ENCODE results near the gene EPN1.
"Not testable (repeated sequence)": the region's sequence is repeated elsewhere in the genome, so short reads cannot be mapped to it uniquely, and the experiment has no call there.

The EPN1 gene

DNA sequence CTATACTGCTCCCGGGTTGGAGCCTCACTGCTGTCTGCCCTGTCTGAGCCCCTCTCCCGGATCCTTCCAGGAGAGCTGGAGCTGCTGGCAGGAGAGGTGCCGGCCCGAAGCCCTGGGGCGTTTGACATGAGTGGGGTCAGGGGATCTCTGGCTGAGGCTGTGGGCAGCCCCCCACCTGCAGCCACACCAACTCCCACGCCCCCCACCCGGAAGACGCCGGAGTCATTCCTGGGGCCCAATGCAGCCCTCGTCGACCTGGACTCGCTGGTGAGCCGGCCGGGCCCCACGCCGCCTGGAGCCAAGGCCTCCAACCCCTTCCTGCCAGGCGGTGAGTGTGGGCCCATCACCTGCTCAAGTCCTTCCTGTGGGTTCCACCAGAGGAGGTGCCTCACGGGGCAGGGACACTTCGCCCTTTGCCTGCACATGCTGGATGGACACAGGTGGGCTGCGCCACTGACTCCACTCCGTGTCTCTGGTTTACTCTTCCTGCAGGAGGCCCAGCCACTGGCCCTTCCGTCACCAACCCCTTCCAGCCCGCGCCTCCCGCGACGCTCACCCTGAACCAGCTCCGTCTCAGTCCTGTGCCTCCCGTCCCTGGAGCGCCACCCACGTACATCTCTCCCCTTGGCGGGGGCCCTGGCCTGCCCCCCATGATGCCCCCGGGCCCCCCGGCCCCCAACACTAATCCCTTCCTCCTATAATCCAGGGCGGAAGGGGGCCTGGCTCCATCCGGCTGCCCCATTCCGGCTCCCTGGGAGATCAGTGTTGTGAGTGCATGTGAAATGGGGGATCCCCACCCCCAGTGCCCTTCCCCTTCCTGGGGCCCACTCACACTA is 19.8 kb downstream of the EPN1 start:
- no peak for DNase-seq

DNA sequence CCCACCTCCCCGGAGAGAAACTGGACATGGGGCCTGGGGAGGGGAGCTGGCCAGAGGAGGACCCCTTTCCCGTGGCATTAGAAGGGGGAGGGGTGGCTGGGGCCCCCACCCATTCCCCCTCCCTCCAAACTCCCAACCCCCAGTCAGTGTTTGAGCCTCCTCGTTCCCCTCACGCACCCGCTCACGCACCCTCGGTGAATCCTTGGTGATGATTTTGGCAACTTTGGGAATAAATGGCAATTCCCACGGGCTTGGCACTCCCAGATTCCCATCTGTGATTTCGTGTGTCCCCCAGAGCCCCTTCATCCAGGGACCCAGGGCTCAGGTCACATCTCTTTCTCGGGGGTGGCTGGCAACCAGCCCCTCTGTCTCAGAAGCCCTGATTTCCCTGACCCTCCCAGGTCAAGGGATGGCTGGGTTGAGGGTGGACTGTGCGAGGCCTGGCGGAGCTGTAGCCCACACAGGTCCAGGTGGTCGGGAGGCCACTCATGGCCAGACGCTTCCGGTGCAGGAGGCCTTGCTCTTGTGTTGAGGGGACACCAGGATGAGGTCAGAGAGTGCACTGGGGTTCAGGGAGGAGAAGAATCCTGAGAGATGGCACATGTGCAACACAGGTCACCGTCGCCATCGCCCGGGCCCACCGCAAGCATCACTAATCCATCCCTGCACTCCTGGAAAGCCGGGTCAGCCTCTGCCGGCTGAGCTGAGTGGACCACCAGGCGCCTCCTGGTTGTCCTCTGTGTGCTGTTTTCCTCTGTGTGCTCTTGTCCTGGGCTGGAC is 20.7 kb downstream of the EPN1 start:
- no peak for DNase-seq

DNA sequence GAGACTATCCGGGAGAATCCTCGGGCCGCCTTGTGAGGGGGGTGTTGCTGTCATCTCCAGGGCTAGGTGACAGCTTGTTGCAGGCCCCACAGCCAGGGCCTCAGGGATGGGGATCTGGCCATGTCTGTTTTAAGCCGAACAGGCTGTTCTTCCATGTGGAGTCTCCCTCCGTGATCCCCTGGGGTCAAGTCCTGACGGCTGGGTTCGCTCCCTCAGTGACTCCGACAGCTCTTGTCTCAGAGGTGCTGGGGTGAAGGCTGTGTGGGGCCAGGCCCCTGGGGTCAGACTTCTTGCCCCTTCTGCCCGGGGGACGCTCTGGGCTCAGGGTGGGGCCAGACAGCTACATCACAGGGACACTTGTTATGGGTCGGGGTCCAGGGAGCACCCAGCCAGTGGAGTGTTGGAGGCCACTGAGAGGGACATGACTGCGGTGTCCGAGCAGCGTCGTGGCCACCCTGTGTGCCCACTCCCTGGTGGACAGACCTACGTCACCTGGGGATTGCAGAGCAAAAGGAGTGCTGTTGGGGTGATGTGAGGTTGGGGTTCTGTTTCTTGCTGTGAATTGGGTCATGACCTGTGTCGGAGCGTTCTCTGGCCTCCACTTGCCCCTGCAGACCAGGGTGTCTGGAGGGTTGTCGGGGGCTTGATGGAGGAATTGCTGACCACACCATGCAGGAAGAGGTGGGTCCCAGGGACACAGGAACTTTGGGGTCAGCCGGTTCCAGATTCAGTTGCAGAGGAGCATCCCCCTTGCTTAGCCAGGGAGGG is 21.5 kb downstream of the EPN1 start:
- no peak for DNase-seq

DNA sequence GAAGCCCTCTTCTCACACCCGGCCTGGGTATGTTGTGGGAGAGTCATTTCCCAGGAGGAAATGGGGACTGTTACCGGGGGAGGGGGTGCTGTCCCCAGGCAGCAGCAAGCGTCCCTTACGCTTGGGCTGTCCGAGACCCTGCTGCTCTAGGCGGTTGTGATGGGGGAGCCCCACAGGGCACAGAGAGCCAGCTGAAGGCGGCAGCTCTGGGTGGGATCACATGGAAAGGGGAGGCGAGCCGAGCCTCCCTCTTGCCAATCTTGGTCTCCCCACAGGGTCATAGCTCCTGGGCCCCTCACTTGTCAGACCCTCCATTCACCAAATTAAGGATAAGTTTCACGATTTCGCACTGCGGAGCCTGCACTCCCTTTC is 22.0 kb downstream of the EPN1 start:
- no peak for DNase-seq

DNA sequence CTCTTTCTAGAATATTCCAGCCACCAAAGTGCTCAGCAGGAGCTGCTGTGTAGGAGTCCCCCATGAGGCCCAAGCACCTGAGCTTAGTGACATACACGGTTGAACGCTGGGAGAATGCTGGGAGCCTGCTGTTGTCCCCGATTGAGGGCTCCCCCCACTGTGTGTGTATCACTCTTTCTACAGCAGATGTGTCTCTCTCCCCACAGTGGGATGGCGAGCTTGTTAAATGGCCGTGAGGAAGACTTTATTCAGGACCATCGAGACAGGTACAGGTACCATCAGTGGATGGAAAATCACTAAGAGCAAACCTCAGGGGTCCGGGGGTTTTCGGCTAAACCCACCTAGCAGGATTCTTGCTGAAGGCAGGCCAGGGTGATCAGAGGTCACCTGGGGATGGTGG is 22.7 kb downstream of the EPN1 start:
- DNase-seq = no peak

DNA sequence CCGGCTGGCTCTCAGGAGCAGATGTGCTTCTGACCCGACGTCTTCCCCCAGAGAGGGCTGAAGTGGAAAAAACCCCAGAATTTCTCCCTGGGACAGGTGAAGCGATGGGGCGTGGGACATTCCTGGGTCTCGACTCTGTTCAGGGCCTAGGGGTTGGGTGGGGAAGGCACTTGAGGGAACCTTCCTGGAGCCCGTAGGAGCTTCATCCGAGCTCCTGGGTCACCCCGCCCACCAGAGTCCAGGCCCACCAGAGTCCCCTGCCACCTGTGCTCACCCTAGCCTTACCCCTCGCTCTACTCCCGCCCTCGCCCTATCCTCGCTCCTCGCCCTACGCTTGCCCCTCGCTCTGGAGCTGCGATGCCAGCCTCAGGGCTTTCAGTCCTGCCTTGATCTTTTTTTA is 23.2 kb downstream of the EPN1 start:
- no peak for DNase-seq

DNA sequence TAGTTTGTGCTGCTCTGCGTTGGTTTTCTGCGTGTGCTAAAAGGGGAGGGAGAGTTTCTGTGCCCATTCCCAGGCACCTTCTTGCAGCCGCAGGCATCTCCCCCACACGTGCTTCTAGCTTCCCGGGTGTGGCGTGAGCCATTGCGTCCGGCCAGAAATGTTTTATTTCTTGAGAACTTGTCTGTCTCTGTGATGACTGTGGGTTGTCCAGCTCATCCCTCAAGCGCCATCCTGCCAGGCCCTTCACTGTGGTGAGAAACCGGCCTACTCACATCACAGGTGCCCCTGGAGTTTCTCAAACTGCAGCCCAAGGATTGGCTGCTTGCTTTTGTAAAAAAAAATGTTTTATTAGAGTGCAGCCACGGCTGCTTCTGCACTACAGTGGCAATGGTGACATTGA is 24.2 kb downstream of the EPN1 start:
- no peak for DNase-seq

DNA sequence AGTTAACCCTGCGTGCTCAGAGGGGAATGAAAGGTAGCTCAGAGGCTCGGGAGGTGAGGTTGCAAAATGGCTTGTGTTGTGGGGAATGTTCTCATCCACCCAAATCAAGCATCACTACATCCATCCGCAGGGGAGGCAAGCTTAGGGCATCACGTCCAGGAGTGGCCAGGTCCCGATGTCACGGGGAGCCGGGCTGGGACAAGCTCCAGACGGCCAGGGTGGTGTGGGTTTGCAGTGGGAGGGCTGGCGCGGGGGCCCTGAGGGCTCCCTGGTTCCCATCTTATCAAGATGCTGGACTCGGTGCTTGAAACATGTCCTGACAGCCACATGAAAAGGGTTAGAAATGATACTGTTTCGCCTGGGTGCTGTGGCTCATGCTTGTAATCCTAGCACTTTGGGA is 25.8 kb downstream of the EPN1 start:
- DNase-seq = no peak

DNA sequence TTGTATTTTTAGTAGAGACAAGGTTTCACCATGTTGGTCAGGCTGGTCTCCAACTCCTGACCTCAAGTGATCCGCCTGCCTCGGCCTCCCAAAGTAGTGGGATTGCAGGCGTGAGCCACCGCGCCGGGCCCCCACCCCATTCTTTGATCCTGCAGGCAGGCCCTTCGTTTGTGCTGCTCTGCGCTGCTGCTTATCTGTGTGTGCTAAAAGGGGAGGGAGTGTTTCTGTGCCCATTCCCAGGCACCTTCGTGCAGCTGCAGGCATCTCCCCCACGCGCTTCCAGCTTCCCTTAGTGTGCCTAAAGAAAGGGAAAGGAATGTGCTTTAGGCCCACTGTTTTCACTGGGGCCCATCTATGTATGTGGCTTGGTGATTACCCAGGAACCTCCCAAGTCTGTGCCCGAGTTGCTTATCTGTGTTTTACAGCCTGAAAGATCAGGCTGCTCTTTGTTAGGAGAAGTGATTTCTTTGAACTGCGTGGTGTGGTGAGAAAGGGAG is 27.2 kb downstream of the EPN1 start:
- no peak for DNase-seq

DNA sequence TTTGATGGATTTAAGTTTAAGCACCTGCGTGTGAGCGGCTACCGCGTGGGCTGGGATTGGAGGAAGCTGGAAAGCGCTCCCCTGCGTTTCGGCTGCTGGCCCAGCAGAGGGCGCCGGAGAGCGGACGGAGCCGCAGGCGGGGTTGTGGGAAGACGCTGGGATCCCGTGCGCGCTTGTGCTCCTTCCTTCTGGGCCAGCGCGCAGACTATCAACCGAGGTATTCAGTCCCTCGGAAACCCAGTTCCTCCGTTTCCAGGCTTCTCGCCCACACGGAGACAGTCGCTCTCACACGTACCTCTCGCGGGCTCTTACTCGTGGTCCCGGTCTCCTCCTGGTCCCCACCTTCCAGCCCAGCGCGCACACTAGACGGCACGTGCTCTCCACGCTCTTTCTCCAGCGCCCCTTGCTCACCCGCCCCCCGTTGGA is 28.8 kb downstream of the EPN1 start:
- DNase-seq = peak; percentile 10

DNA sequence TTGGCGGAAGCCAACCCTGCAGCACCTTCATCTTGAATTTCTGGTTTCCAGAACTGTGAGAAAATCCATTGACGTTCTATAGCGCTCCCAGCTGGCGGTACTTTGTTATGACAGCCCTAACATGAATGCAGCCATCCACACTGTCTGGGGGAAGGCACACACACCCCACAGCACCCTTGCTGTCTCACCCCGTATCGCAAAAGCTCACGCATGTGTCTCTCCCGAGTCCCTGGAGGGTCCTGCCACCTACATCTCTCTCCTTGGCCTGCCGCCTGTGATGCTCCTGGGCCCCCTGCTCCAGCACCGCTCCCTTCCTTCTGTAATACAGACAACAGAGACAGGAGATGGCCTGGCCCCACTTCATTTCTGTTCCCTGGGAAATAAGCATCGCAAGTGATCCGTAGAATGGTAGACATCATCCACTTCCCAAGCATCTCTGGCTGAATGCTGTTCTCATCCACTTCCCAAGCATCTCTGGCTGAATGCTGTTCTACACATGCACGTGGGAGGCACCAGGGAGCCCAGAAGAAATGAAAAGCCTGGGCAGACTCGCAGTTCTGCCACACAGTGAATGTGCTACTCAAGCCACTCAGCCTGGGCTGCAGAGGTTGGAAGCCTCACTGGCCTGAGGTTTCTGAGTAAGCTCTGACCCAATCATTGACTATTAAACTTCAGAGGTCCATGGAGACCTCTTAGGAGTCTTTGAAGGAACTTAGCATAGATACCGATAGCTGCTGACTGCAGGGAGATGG is 29.6 kb downstream of the EPN1 start:
- no peak for DNase-seq

DNA sequence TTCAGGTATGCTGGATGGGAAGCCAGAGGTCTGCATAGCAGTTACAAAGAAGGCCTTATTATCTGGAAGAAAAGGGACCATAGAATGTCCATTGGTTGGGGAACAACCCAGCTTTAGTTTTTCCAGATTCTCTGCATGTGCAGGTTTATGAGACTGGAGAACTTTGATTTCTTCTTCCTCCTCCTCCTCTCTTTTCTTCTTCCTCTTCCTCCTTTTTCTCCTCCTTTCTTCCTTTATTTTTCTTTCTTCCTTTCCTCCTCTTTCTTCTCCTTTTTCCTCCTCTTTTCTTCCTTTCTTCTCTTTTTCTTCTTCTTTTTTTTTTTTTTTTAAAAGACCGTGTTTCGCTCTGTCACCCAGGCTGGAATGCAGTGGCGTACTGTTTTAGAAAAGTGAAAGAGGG is 30.9 kb downstream of the EPN1 start:
- no peak for DNase-seq

DNA sequence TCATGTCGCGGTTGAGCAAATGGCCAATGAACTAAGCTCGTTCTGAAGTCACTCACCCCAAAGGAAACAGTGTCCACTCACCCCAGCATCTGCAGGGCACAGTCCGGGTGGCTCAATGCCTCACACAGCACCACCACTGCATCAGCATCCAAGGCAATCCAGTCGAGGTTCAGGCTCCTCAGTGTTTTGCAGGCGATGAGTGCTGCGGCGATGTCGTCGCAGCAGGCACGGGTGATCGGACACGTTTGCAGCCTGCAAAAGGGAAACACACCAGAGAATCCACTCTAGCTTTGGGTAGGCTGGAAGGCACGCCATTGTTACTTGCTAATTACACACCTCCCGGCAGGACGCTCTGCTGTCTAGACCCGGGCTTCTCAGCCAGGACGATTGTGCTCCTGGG is 36.7 kb downstream of the EPN1 start:
- DNase-seq = no peak

DNA sequence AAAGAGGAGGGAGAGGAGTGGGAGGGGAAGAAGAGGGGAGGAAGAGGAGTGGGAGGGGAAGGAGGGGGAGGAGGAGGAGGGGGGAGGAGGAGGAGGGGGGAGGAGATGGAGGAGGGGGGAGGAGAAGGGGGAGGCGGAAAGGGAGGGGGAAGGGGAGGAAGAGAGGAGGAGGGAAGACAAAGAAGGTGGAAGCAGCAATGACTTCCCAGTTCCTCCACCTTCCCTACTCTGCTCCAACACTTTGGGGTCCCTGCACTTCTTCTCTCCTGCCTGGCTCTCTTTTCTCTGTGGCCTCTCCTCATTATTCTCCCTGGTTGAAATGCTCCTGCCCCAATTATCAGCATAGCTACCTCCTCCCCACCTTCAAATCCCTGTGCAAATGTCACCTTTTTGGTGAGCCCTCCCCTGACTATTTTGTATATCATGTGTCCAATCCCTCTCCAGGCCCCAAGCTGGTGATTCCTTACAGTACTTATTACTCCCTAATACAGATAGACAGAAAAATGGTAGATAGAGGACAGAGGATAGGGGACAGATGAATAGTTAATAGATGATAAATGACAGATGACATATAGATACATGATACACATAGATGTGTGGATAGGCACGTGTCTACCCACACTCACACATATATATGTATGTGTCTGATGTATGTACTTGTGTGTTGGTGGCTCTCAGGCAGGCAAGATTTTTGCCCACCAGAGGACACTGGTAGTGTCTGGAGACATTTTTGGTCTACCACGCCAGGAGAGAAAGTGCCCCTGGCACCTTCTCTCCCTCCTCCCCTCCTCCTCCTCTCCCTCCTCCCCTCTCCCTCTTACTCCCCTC is 38.0 kb downstream of the EPN1 start:
- DNase-seq = no peak

DNA sequence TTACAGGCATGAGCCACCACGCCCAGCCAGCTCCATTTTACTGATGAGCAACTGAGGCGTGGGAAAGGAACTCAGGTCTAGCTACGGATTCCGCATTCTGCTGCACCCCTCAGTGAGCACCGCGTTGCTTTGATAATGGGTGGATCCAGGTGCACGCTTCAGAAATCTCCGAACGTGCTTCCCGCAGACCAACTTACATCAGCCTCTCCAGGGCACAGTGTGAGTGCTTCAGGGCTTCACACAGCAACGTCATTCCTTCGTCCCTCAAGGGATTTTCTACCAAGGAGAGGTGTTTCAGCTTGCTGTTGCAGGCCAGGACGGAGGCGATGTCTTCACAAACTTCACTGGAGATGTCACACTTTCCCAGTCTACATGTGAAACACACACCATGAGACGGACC is 41.5 kb downstream of the EPN1 start:
- DNase-seq = no peak

DNA sequence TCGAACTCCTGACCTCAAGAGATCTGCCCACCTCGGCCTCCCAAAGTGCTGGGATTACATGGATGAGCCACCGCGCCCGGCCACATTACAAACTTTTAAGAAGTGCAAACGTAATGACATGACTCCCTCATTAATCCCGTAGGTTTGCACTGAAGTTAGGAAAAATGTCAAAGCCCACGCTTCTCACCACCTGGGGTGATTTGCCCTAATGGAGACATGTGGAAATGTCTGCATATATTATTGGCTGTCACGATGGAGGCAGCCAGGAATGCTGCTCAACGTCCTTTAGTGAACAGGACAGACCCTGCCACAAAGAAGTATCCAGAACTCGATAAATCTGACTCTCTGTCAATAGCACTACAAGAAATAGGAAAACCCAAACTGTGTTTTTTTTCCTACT is 42.2 kb downstream of the EPN1 start:
- DNase-seq = no peak

DNA sequence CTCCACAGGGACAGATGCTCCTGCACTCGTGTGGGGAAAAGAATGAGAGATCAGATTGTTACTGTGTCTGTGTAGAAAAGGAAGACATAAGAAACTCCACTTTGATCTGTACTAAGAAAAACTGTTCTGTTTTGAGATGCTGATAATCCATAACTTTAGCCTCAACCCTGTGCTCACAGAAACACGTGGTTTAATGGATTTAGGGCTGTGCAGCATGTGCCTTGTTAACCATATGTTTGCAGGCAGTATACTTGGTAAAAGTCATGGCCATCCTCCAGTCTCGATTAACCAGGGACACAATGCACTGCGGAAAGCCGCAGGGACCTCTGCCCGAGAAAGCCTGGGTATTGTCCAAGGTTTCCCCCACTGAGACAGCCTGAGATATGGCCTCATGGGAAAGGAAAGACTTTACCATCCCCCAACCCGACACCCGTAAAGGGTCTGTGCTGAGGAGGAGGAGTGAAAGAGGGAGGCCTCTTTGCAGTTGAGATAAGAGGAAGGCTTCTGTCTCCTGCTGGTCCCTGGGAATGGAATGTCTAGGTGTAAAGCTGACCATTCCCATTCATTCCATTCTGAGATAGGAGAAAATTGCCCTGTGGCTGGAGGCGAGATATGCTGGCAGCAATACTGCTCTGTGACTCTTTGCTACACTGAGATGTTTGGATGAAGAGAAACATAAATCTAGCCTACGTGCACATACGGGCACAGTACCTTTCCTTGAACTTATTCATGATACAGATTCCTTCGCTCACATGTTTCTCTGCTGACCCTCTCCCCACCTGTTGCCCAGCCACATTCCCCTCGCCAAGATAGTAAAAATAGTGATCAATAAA is 43.1 kb downstream of the EPN1 start:
- not testable (repeated sequence) for DNase-seq

DNA sequence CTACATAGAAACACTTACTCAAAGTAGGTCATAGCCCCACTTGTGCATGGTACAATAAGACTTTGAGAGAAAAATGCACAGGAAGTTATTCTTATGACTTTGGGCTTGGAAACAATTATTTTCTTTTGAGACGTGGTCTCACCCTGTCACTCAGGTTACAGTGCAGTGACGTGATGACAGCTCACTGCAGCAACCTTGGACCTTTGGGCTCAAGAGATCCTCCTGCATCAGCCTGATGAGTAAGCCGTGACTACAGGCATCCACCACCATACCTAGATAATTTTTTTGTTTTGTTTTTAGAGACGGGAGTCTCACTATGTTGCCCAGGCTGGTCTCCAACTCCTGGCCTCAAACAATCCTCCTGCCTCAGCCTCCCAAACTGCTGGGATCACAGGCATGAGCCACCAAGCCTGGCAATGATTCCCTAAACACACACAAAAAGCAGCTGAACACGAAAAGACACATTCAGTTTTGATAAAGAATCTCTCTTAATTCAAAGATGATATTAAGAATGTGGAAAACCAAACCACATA is 45.3 kb downstream of the EPN1 start:
- DNase-seq = no peak

DNA sequence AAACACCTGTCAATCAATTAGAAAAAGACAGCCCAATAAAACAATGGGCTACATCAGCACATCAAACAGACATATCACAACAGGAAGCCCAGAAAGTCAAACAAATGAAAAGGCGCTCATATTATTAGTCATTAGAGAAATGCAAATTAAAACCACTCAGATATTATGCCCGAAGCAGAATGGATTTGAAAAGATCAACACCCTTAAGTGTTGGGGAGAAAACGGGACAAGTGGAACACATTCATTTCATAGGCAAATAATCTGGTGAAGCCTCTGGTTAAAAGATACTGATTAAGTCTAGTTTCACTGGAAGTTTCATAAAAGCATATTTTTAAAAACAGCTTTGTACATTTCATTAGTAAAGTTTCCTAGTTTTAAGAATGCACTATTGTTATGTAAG is 45.8 kb downstream of the EPN1 start:
- no peak for DNase-seq

DNA sequence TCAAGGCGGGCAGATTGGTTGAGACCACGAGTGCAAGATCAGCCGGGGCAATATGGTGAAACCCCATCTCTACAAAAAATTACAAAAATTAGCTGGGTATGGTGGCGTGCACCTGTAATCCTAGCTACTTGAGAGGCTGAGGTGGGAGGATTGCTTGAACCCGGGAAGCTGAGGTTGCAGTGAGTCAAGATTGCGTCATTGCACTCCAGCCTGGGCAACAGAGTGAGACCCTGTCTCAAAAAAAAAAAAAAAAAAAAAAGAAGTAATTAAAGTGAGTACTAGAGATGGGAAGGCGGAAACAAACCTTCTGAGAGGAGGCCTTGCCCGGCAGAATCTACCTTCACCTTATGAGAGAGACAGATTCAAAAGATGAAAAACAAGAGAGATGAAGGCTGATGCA is 48.5 kb downstream of the EPN1 start:
- DNase-seq = no peak

DNA sequence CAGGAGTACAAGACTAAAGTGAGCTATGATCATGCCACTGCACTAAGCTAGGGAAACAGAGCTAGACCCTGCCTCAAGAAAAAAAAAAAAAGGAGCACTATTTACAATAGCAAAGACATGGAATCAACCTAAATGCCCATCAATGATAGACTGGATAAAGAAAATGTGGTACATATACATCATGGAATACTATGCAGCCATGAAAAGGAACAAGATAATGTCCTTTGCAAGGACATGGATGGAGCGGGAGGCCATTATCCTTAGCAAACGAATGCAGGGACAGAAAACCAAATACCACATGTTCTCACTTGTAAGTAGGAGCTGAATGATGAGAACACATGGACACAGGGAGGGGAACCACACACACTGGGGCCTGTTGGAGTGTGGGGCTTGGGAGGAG is 55.4 kb downstream of the EPN1 start:
- DNase-seq = not testable (repeated sequence)

Measured in NCI-H1048 (cell line).